Common myeloid progenitor, CD34-positive (primary cell): Measurements from ENCODE around the gene NR2F2.

Source experiments
- CTCF ChIA-PET: fragments of 350-600 bp; sonication (Branson Sonifier 250); formaldehyde crosslinking; loops from one replicate; lab custom pipeline; 2021; ENCODE audit warnings: antibody characterized with exemption; lab: Charles Lee
- POLR2A ChIA-PET: fragments of 350-600 bp; sonication (Branson Sonifier 250); formaldehyde crosslinking; loops from one replicate; lab custom pipeline; 2021; ENCODE audit warnings: antibody characterized with exemption; lab: Charles Lee
- DNase-seq, 3 donors: peaks; one replicate each; pipeline versions ENCODE4 v3.0.0 to v3.0.0-alpha.2; 2013
- H3K27ac ChIP-seq, 2 experiments: 1 replicate in 1 of 2; 2 replicates in 1 of 2; pipeline ENCODE4 v1.7.0; 2013; ENCODE audit warnings: inconsistent platforms in 2 of 2, low read length in 2 of 2, mild to moderate bottlenecking in 2 of 2, low read depth in 1 of 2, moderate library complexity in 1 of 2; ENCODE audit not compliant: severe bottlenecking in 2 of 2, insufficient read depth in 1 of 2, poor library complexity in 1 of 2
- H3K27me3 ChIP-seq, 5 experiments: replicated peaks in 2 of 5; 1 replicate in 3 of 5; 2 replicates in 2 of 5; pipeline versions ENCODE4 v1.6.1 to v1.7.0; 2013; ENCODE audit warnings: low read length in 4 of 5, mild to moderate bottlenecking in 2 of 5, moderate library complexity in 2 of 5, inconsistent platforms in 1 of 5; ENCODE audit not compliant: insufficient read depth in 5 of 5, control insufficient read depth in 4 of 5
- H3K36me3 ChIP-seq, 4 experiments: 1 replicate in 2 of 4; 2 replicates in 2 of 4; pipeline versions ENCODE4 v1.6.1 to v1.7.0; 2013; ENCODE audit warnings: low read length in 3 of 4, control low read depth in 1 of 4, mild to moderate bottlenecking in 1 of 4; ENCODE audit not compliant: control insufficient read depth in 4 of 4, insufficient read depth in 4 of 4
- H3K4me1 ChIP-seq, 4 experiments: 1 replicate in 3 of 4; 2 replicates in 1 of 4; pipeline versions ENCODE4 v1.6.1 to v1.7.1; 2013; ENCODE audit warnings: low read length in 3 of 4, mild to moderate bottlenecking in 3 of 4, control low read depth in 1 of 4, inconsistent platforms in 1 of 4, moderate library complexity in 1 of 4; ENCODE audit not compliant: control insufficient read depth in 4 of 4, insufficient read depth in 4 of 4; ENCODE audit errors: control extremely low read depth in 1 of 4
- H3K4me3 ChIP-seq, 7 experiments: 1 replicate in 4 of 7; 2 replicates in 3 of 7; pipeline versions ENCODE4 v1.5.1 to v1.7.0; 2013; ENCODE audit warnings: mild to moderate bottlenecking in 7 of 7, low read length in 6 of 7, moderate library complexity in 6 of 7, inconsistent platforms in 2 of 7, low read depth in 2 of 7, control low read depth in 1 of 7; ENCODE audit not compliant: insufficient read depth in 4 of 7, control insufficient read depth in 1 of 7; ENCODE audit errors: extremely low read depth in 1 of 7
- H3K9me3 ChIP-seq, 5 experiments: 1 replicate in 4 of 5; 2 replicates in 1 of 5; pipeline versions ENCODE4 v1.6.1 to v1.7.1; 2013; ENCODE audit warnings: low read length in 4 of 5, mild to moderate bottlenecking in 2 of 5, inconsistent platforms in 1 of 5, low read depth in 1 of 5, moderate library complexity in 1 of 5; ENCODE audit not compliant: control insufficient read depth in 4 of 5, insufficient read depth in 2 of 5; ENCODE audit errors: control extremely low read depth in 1 of 5
- WGBS: methylation state at CpG from one replicate; pipeline ENCODE4 v1.1.5; 2013; ENCODE audit not compliant: insufficient coverage; 5-methylcytosine and 5-hydroxymethylcytosine counted together

NR2F2 gene

GRCh38 chr15:96327155-96327741 lies 3.3 kb upstream of the NR2F2 start:
- Histone ChIP-seq H3K27ac (peak overlapping the region in 1 of 2 experiments; percentile 68), H3K4me3 (no peak overlapping the region), H3K27me3 (peaks cover 26 to 96% (median 65%) of the 10 kb centered on the region in 5 experiments), H3K36me3 (no peaks in the 10 kb centered on the region), H3K4me1 (peaks cover 0 to 20% (median 9%) of the 10 kb centered on the region in 4 experiments), H3K9me3 (peaks cover 0 to 2% (median 1%) of the 10 kb centered on the region in 5 experiments)
- ChIA-PET POLR2A (interaction anchor here (0.7 kb wide), 1 partner anchor 25 kb away, joined by 4 read pairs; no protein-coding TSS in a partner anchor), CTCF (interaction anchor here (0.5 to 3.1 kb wide), 8 partner anchors 9 to 1430 kb away, joined by 3 to 13 read pairs (median 4); no protein-coding TSS in a partner anchor)
- WGBS = 2% methylated on average over 7 of the region's 14 CpGs
- peak; percentile 75 to 85 (median 84) for DNase-seq

DNA sequence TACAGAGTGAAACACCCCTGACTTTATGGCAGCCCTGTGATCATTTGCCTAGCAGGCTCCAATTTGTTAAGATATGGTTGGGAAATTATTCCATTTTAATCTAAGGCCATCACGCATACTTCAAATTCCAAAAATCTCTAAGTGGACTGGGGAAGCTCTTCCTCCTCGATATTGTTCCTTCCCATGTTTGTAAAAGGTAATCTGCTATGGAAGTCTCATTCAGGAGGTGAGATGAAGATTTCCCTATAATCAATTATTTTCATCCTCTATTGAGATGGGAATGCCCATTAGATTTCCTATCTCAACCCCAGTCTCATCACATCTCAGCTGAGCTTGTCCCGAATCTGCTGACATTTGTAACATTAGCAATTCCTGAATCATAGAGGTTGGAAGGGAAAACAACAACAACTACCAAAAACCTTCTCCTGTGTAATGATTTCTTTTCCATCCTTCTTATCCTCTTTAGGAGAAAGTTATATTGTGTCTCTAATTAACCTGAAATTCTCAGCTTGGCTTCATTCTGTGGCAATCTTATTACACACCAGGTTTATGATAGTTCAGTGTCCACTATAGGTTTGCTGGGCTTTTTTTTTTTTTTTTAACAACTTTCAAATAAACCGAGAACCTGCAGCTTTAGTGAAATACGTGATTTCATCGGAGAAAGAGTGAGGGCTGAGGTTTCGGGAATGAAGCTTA lies 2.2 kb upstream of the NR2F2 start:
- WGBS = 0% methylated on average over 1 of the region's 7 CpGs

DNA sequence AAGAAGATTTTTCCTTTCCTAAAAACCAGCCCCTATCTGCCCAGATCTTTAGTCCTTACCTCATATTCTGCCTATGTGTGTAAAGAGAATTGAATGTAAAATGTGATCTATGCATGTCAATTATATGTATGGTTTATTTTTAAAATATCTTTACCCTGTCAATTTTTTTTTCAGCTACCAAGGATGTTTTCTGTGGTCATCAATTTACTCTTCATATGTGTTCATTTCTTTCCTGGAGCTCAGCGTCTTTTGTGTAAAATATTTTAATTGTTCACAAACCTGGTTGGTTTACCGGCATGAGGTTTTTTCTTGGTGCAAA lies 1.7 kb upstream of the NR2F2 start:
- no CpG with 5 or more reads among the region's 2 CpGs for WGBS
- peaks cover 0 to 23% (median 12%) of the 10 kb centered on the region in 4 experiments for H3K4me1 ChIP-seq
- H3K27me3 ChIP-seq = peaks cover 29 to 96% (median 59%) of the 10 kb centered on the region in 5 experiments
- DNase-seq = no peak
- POLR2A ChIA-PET = no interaction called here
- no peak overlapping the region for H3K27ac ChIP-seq
- H3K4me3 ChIP-seq = no peak overlapping the region
- H3K36me3 ChIP-seq = no peaks in the 10 kb centered on the region
- H3K9me3 ChIP-seq = peaks cover 0 to 6% (median 4%) of the 10 kb centered on the region in 5 experiments
- CTCF ChIA-PET = interaction anchor here (0.6 to 3.1 kb wide), 5 partner anchors 10 to 1424 kb away, joined by 3 to 13 read pairs (median 4); no protein-coding TSS in a partner anchor

More for the DNA sequence above, 2.2 kb upstream of the NR2F2 start:
- H3K27me3 ChIP-seq = peaks cover 29 to 96% (median 63%) of the 10 kb centered on the region in 5 experiments
- H3K27ac ChIP-seq = no peak overlapping the region
- no peaks in the 10 kb centered on the region for H3K36me3 ChIP-seq
- ChIA-PET CTCF (interaction anchor here (0.8 to 3.1 kb wide), 6 partner anchors 8 to 1425 kb away, joined by 3 to 13 read pairs (median 6); no protein-coding TSS in a partner anchor), POLR2A (no interaction called here)
- H3K4me3 ChIP-seq = no peak overlapping the region
- H3K9me3 ChIP-seq = peaks cover 0 to 6% (median 4%) of the 10 kb centered on the region in 5 experiments
- DNase-seq = no peak
- H3K4me1 ChIP-seq = peaks cover 0 to 23% (median 12%) of the 10 kb centered on the region in 4 experiments

GRCh38 chr15:96329403-96329981 lies 1.0 kb upstream of the NR2F2 start:
- WGBS = 23% methylated on average over 5 of the region's 8 CpGs
- Histone ChIP-seq H3K27me3 (peaks cover 29 to 96% (median 56%) of the 10 kb centered on the region in 5 experiments), H3K27ac (no peak overlapping the region), H3K4me1 (peaks cover 0 to 23% (median 12%) of the 10 kb centered on the region in 4 experiments), H3K36me3 (no peaks in the 10 kb centered on the region), H3K4me3 (peak overlapping the region in 2 of 7 experiments; percentile 3 to 38), H3K9me3 (peaks cover 0 to 6% (median 5%) of the 10 kb centered on the region in 5 experiments)
- CTCF ChIA-PET = interaction anchor here (0.6 to 1.3 kb wide), 2 partner anchors 10 to 920 kb away, joined by 3 to 4 read pairs; no protein-coding TSS in a partner anchor
- POLR2A ChIA-PET = no interaction called here
- no peak for DNase-seq

DNA sequence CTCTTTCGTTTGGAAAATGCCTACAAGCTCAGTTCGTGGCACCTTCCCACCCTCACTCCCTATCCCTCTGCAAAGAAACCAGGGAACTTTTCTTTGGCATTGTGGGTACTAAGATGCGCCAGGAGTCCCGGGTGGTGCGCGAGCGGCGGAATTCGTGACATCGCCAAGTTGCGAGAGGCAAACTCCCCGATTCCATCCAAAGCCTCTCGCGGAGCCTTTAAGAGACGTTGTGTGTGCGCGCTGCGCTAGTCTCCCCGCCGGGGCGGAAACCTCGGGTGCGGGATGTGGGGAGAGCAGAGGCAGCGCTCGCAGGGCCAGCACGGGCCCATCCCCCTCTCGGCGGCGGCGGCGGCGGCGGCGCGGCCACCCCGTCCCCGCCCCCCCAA lies 443 bp upstream of the NR2F2 start:
- Histone ChIP-seq H3K36me3 (no peaks in the 10 kb centered on the region), H3K27me3 (peaks cover 29 to 96% (median 56%) of the 10 kb centered on the region in 5 experiments), H3K27ac (no peak overlapping the region), H3K9me3 (peaks cover 0 to 8% (median 6%) of the 10 kb centered on the region in 5 experiments), H3K4me1 (peaks cover 0 to 23% (median 12%) of the 10 kb centered on the region in 4 experiments), H3K4me3 (peak overlapping the region in 4 of 7 experiments; percentile 3 to 38 (median 22))
- peak in 2 of 3 donors; percentile 40 to 55 for DNase-seq
- ChIA-PET CTCF (no interaction called here), POLR2A (no interaction called here)
- 5% methylated on average over 15 of the region's 37 CpGs for WGBS

DNA sequence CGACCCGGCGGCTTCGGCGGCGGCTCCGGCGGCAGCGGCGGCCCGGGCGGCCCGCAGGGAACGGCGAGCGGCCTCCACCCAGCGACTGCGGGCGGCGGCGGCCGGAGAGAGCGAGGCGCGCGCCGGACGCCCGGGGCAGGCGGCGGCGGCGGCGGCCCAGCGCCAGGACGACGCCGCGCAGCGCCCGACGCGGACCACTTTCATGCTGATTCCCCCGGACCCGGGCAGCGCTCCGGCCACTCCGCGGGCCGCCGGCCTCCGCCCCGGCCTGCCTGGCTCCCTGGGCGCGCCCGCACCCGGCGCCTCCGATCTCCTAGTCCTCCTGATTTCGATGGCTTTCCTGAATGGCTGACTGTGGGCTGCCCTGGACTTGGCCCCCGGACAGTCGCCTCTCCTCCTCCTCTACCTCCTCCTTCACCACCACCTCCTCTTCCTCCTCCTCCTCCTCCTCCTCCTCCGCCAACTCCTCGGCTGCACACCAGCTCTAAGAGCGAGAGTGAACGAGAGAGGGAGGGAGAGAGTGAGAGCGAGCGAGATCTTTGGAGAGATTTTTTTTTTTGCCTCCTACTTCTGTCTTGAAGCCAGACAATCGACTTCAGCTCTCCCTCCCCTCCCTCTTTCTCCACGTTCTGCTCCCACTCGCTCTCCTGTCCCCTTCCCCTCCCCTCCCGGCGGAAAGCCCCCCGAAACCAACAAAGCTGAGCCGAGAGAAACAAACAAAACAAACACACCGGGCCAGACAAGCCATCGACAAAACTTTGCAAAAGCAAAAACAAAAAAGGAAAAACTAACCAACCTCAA lies 844 bp downstream of the NR2F2 start:
- Histone ChIP-seq H3K4me1 (peaks cover 0 to 23% (median 12%) of the 10 kb centered on the region in 4 experiments), H3K36me3 (no peaks in the 10 kb centered on the region), H3K27me3 (peaks cover 30 to 96% (median 55%) of the 10 kb centered on the region in 5 experiments), H3K4me3 (peak overlapping the region in 3 of 7 experiments; percentile 13 to 54 (median 36)), H3K27ac (peak overlapping the region in 1 of 2 experiments; percentile 58), H3K9me3 (peaks cover 0 to 8% (median 6%) of the 10 kb centered on the region in 5 experiments)
- ChIA-PET POLR2A (no interaction called here), CTCF (no interaction called here)
- WGBS = under 1% methylated on average over 58 of the region's 77 CpGs
- DNase-seq = no peak
